HG03025 (cell line): ENCODE results near the gene ZNF568.
A peak's percentile ranks its signal among the peaks of the same experiment; 100 is the strongest.

Experiments used
- ATAC-seq: cut with Tn5 transposase; IDR thresholded peaks from one replicate; pipeline ENCODE4 v1.9.1; 2021; ENCODE audit warnings: mild to moderate bottlenecking, moderate library complexity; ENCODE audit not compliant: unreplicated experiment, low FRiP score

Gene ZNF568

GRCh38 chr19:36915992-36916830 lies at the start of gene ZNF568, which contains the start of gene ZNF829:
Gene ZNF568 (plus strand): TSS chr19:36916332. CDS start chr19:36922771, 6,439 bp downstream.
Gene ZNF829 (minus strand): TSS chr19:36916291. CDS start chr19:36915167, 1,124 bp downstream.
- peak; percentile 57 for ATAC-seq

DNA sequence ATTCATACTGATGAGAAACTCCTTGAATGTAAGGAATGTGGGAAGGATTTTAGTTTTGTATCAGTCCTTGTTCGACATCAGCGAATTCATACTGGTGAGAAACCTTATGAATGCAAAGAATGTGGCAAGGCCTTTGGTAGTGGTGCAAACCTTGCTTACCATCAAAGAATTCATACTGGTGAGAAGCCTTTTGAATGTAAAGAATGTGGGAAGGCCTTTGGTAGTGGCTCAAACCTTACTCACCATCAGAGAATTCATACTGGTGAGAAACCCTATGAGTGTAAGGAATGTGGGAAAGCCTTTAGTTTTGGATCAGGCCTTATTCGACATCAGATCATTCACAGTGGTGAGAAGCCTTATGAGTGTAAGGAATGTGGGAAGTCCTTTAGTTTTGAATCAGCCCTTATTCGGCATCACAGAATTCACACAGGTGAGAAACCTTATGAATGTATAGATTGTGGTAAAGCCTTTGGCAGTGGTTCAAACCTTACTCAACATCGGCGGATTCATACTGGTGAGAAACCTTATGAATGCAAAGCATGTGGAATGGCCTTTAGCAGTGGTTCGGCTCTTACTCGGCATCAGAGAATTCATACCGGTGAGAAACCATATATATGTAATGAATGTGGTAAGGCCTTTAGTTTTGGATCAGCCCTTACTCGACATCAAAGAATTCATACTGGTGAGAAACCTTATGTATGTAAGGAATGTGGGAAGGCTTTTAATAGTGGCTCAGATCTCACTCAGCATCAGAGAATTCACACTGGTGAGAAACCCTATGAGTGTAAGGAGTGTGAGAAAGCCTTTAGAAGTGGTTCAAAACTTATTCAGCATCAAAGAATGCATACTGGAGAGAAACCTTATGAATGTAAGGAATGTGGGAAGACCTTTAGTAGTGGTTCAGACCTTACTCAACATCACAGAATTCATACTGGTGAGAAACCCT lies 38.9 kb upstream of the ZNF568 start:
- ATAC-seq = no peak

DNA sequence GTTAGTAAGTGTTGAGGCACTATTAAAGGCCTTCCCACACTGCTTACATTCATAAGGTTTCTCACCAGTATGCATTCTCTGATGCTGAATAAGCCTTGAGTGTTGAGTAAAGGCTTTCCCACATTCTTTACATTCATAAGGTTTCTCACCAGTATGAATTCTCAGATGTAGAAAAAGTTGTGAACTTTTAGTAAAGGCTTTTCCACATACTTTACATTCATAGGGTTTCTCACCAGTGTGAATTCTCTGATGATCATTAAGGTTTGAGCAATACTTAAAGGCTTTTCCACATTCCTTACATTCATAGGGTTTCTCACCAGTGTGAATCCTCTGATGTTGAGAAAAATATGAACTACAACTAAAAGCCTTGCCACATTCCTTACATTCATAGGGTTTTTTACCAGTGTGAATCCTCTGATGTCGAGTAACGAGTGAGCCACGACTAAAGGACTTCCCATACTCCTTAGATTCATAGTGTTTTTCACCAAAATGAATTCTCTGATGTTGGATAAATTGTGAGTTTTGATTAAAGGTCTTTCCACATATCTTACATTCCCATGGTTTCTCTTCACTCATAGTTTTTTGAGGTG lies 24.3 kb upstream of the ZNF568 start:
- ATAC-seq = no peak

DNA sequence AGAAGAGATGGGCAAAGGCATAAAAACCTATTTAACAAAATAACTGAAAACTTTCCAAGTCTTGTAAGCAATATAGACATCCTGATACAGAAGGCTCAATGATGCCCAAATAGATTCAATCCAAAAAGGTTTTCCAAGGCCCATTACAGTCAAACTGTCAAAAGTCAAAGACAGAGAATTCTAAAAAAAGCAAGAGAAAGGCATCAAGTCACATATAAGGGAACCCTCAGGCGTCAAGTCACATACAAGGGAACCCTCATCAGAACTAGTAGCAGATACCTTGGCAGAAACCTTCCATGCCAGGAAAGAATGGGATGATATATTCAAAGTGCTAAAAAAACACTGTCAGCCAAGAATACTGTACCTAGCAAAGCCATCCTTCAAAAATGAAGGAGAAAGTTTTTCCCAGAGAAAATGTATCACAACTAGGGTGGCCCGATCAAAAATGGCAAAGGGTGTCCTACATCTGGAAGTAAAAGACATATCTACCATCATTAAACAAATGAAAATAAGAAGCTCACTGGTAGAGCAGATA lies 21.2 kb upstream of the ZNF568 start:
- ATAC-seq = no peak

DNA sequence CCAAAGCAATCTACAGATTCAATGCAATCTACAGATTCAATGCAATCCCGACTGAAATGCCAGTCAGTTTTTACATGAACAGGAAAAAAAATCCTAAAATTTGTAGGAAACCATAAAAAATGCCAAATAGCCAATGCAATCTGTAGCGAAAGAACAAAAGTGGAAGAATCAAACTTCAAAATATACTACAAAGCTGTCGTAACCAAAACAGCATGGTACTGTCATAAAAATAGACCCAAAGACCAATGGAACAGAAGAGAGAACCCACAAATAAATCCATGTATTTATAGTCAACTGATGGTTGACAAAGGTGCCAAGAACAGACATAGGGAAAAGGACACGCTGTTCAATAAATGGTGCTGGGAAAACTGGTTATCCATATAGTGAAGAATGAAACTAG lies 17.7 kb upstream of the ZNF568 start:
- ATAC-seq = no peak

GRCh38 chr19:36916991-36917390 lies 859 bp downstream of the ZNF568 start:
- no peak for ATAC-seq

GRCh38 chr19:36918090-36918489 lies 2.0 kb downstream of the ZNF568 start:
- ATAC-seq = no peak

GRCh38 chr19:36931684-36932083 lies 15.6 kb downstream of the ZNF568 start:
- ATAC-seq = no peak

DNA sequence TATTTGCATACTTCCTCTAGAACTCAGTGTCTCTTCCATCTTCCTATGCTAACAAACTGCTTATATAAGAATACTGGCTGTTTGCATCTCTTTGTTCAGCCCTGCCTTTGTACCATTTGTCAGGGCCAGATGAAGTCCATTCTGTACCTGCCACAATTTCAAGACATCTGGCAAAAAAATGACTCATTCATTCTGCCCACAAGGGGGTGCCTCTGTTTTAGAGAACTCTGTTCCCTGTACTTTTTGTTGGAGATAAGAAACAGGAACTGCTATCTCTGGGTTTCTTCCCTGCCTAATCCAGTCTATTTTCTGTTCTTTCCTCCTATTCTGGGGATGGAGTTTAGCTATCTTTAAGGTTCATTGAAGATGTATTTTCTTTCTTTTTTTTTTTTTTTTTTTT lies 23.0 kb downstream of the ZNF568 start:
- ATAC-seq = no peak

- ATAC-seq = no peak
Measured at GRCh38 chr19:36950335-36951119, 34.4 kb downstream of the ZNF568 start.

- no peak for ATAC-seq
Measured at GRCh38 chr19:36962346-36962745, 46.2 kb downstream of the ZNF568 start.

- ATAC-seq = no peak
Measured at GRCh38 chr19:36963280-36963679, 47.1 kb downstream of the ZNF568 start.

- ATAC-seq = no peak
Measured at GRCh38 chr19:36972571-36972970, 56.4 kb downstream of the ZNF568 start.

- no peak for ATAC-seq
Measured at GRCh38 chr19:36973021-36973843, 57.1 kb downstream of the ZNF568 start.

GRCh38 chr19:36973844-36974195 lies 57.7 kb downstream of the ZNF568 start:
- ATAC-seq = no peak

GRCh38 chr19:36986131-36986530 lies 70.0 kb downstream of the ZNF568 start:
- no peak for ATAC-seq

DNA sequence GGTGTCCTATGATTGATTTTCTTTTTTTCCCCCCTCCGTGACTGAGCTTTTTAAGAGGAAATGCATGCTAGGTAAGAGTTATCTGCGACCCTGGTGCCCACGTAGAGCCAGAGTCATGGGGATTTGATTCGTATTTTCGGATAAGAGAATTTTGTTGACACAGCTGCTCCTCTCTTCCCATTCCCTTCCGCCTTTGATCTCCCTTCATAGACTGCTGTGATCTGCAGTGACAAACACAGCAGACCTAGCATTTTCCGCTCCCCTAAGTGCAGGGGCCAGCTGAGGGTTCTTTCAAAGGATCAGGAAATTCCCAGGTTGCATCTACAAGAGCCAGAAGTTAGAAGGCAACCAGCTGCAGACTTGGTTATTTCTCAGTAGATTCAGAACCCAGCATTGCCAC lies 70.5 kb downstream of the ZNF568 start:
- ATAC-seq = no peak

DNA sequence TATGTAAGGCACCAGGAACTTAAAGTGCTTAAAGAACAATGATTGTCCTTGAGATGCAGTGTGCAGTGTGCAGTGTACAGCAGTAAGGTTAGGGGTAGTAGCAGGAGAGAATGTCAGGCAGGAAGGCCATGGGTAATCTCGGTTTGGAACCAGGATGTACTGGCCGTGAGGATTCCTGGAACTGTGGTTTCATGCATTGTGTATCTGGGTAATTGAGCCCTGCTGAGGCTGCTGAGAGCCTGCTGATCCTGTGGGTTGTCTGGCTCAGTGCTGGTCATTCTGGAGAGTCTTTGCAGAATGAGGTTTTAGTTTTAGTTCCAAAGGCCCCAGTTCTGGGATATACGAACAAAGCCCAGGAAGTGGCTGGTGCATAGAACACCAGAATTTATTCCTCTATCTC lies 71.0 kb downstream of the ZNF568 start:
- ATAC-seq = no peak
